NOMO-1 (cell line): ENCODE results near the gene ITCH.
"Not testable (repeated sequence)": the region's sequence is repeated elsewhere in the genome, so short reads cannot be mapped to it uniquely, and the experiment has no call there.

Experiments
- DNase-seq, 2 experiments: peaks; one replicate each; lab custom pipeline; 2025; ENCODE audit not compliant: unreplicated experiment in 2 of 2; lab: John Stamatoyannopoulos, UW

ITCH gene

DNA sequence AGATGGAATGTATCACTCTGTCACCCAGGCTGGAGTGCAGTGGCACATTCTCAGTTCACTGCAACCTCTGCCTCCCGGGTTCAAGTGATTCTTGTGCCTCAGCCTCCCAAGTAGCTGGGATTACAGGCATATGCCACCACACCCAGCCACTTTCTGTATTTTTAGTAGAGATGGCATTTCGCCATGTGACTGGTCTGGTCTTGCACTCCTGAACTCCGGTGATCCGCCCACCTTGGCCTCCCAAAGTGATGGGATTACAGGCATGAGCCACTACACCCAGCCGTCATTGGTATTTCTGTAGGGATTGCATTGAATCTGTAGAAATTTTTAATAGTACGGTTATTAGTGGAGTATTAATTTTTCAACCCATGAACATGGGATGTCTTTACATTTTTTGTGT lies 134.5 kb downstream of the ITCH start:
- DNase-seq = not testable (repeated sequence)

DNA sequence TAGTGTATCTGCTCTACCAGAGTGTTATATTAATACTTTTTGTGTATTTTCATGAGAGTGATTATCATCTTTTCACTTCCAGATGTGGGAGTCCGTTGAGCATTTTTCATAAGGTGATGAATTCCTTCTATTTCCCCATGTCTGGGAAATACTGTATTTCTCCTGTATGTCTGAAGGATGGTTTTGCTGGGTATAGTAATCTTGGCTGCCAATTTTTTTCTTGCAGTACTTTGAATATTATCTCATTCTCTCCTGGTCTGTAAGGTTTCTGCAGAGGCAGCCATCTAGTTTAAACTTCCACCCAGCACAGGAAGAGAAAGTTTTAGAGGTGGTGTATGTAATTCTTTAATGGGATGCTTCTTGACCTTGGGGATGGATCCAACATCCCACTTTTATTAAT lies 137.8 kb downstream of the ITCH start:
- no peak for DNase-seq

DNA sequence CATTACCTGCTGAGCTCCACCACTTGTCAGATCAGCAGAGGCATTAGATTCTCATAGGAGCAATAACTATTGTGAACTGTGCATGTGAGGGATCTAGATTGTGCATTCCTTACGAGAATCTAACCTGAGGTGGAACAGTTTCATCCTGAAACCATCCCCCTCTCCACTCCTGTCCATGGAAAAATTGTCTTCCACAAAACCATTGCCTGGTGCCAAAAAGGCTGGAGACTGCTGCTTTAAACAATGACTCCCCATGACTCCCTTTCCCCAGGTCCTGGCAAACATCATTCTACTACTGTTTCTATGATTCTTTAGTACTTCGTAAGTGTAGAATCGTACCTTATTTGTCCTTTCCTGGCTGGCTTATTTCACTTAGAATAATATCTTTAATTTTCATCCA lies 143.4 kb downstream of the ITCH start:
- DNase-seq = no peak

DNA sequence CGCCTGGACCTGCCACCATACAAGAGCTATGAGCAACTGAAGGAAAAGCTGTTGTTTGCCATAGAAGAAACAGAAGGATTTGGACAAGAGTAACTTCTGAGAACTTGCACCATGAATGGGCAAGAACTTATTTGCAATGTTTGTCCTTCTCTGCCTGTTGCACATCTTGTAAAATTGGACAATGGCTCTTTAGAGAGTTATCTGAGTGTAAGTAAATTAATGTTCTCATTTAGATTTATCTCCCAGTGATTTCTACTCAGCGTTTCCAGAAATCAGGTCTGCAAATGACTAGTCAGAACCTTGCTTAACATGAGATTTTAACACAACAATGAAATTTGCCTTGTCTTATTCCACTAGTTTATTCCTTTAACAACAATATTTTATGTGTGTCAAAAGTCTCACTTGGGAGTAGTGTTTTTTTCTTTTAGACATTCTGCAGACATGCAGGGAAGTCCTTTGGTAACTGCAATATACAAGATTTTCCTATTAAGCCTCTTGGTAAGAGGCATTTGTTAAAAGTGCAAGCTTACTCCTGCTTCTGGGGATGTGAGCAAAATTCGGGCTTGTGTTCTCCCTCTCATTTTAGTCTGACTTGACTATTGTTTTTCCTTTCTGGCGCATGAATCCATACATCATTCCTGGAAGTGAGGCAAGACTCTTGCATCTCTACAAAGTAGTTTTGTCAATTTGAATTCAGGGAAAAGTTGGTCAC lies 144.8 kb downstream of the ITCH start:
- no peak for DNase-seq

DNA sequence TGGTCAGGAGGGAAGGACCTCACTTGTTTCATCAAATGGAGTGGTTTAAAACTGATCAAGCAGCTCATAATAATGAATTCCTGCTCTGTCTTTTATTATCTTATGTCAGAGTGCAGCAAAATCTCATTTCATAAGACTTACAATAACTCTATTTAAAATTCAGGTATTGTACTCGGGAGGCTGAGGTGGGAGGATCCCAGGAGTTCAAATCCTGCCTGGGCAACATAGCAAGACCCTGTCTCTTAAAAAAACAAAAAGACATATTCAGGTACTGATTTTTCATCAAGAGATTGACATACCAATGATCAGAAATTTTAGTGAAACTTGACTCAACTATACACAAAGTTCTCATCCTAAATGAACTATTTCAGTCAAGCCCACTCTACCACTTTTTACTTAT lies 147.5 kb downstream of the ITCH start:
- DNase-seq = no peak

DNA sequence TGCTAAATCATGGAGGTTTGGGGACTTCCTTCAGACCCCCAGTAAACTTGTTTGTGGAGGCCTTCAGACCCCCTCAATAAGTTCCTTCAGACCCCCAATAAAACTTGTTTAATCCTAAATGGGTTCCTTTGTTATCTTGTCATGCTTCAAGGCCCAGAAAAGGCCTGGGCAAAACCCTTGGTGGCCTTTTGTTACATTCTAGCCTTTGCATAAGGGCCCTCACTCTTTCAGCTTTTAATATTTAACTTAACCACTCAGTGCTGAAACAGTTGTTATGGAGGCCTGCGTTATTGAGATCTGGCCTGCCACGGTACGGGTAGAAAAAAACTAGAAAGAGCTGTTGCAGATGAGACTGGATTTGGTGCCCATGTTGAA lies 148.8 kb downstream of the ITCH start:
- DNase-seq = no peak

DNA sequence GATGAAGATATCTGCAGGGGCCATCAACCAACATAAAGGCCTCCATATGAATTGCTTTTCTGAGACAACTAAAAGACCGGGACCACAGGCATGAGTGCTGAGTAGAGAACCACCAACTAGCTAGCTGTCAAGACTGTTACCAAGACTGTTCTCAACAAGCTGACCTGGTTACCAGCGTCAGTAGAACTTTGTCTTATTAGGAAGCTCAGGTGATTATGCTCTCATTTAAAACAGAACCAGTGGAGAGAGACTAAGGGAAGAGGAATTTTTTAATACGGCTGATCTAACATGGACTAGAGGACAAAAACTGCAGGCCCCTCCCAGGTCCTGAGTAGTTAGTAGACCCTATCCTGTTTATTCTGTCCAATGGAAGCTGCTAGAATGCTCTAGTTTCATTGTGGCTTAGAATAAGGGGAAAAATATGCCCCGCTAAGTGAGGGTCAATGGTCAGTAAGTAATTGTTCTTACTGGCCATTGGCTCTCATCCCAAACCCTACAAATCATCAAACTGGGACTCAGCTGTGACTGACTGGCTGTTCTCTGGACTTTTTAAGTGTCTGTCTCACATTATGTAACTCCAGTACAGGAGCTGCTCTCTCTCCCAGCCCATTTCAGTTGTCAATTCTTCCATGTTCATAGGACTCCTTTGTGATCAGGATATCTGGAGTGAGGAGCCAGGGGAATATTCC lies 149.3 kb downstream of the ITCH start:
- no peak for DNase-seq

DNA sequence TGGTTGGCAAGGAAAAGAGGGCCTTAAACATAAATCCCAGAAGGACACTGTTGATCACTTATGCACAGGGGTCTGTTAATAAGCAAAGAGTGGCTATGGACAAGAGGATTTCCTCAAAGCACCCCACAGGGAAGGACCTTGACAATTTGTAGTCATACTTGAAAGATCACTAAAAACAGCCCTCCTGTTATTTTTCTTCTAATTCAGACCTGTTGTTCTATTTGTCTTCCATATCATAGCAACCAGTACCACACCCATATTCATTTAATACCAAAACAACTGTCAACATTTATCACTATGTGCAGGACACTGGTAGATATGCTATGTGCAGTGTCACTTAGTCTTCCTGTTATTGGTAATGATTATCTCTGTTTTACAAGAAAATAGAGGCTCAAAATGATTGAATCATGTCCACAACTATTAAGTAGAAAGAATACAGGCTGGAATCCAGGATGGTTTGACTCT lies 149.9 kb downstream of the ITCH start:
- no peak for DNase-seq

DNA sequence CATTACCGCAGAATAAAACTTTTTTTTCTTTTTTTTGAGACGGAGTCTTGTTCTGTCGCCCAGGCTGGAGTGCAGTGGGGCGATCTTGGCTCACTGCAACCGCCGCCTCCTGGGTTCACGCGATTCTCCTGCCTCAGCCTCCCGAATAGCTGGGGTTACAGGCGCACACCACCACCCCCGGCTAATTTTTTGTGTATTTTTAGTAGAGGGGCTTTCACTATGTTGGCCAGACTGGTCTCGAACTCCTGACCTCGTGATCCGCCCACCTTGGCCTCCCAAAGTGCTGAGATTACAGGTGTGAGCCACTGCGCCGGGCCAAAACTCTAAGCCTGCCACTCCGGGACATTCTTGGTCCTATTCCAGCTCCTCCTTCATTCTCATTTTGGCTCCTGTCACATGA lies 151.0 kb downstream of the ITCH start:
- DNase-seq = not testable (repeated sequence)

DNA sequence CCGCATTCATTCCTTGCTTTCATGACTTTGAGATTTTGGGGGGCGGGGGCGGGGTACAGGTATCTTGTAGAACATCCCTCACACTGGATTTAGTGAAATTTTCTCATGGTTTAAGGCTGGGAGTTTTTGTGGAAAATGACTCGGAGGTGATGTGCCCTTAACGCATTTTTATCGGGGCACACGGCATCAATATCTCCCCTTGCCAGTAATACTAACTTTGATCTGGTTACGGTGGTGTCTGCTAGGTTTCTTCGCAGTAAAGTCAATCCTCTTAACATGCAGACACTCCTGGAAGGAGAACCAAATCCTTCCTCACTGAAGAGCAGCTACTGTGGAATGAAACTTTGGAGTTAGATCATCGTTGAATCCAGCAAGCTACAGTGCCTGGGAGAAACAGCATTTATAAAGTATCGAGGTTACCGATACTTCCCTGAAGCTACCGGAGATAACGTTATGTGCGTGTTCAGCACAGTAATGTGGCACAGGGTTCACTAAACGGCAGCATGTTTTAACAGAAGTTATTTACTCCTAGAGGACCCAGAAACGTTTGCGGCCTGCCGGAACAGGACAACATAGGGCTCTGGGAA lies 151.9 kb downstream of the ITCH start:
- no peak for DNase-seq

DNA sequence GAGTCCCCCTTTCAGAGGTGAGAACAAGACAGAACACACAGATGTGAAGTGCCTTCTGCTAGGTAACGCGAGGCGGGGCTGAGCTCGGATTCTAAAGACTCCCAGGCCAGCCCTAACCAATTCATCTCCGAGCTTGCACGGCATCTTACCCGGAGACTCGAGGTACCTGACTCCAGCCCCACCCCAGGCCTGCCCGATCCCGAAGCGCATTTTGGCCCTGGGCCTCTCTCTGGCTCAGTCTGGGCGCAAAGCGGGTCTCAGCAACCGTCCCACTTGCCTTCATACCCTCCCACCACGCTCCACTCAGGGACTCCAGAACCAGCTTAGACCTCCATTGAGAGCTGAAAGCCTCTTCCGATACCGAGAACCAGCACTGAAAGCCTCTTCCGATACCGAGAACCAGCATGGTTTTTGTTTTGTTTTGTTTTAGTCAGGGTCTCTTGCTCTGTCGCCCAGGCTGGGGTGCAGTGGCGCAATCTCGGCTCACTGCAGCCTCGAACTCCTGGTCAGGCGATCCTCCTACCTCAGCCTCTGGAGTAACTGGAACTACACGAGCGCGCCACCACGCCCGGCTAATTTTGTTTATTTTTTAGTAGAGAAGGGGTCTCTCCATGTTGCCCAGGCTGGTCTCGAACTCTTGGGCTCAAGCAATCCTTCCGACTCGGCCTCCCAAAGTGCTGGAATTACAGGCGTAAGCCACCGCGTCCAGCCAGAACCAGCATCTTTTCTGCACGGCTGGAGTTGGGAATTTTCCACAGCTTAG lies 152.6 kb downstream of the ITCH start:
- peak in 1 of 2 experiments; percentile 46 for DNase-seq

DNA sequence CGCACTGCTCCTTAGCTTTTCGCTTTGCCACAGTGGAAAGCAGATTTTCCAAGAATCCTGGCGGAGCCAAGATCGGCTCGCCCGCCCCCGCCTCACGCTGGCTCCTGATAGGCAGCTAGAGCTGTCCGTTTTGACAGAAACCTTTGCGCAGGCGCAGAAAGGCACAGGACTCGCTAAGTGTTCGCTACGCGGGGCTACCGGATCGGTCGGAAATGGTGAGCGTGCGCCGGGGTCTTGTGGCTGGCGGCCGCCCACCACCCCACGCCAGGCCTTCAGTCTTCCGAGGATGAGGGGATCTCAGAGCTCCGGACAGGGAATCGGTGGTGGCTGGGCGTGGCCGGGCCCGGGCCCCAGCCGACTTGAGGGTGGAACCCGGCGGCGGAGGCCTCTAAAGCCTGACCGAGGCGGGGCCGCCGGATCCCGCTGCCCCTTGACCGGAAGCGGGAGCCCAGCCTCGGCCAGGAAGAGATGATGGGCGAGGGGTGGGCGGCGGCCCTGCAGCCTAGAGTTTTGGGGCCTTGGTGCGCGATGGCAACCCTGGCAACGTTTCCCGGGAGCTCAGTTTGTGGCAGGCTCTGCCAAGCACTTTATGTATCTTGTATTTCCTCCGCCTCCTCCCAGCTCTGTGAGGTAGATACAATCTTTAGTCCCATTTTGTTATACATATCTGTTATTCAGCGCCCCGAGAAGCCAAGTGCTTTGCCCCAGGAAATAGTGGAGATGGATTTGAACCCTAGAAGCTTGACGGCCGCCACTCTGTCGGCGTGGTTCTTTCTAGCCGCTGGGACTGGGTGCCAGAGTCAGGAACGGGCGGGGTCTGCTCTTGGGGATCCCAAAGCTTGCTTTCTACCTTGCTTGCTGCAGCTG lies 153.4 kb downstream of the ITCH start, which contains the start of gene DYNLRB1:
TSS of gene DYNLRB1 (plus strand) at position 176 of the 867 bp plus-strand sequence. CDS start at position 213, 37 bp downstream.
- peak; percentile 73 to 81 for DNase-seq

DNA sequence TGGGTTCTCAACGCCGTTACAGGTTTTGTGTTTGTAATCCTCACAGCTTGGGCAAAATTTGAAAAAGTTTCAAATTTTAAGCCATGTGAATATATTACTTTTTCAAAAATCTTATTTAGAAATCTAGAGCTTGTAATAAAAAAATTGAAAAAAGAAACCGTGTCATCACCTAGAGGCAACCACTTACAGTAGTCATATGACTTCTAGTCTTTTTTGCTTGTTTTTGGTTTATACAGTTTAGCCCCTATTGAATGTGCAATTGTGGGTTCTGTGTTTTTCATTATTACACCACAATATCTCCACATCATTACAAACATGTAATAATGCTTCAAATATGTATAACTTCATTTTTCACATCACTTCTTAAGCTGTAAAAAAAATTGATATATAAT lies 154.0 kb downstream of the ITCH start:
- peak in 1 of 2 experiments; percentile 43 for DNase-seq

DNA sequence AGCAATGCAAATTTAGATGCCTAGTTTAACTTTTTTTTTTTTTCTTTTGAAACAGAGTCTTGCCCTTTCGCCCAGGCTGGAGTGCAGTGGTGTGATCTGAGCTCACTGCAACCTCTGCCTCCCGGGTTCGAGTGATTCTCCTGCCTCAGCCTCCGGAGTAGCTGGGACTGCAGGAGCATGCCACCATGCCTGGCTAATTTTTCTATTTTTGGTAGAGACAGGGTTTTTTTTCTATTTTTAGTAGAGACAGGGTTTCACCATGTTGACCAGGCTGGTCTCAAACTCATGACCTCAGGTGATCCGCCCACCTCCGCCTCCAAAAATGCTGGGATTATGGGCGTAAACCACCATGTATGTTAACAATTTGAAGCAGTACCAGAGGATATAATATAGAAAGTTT lies 155.8 kb downstream of the ITCH start:
- not testable (repeated sequence) for DNase-seq

DNA sequence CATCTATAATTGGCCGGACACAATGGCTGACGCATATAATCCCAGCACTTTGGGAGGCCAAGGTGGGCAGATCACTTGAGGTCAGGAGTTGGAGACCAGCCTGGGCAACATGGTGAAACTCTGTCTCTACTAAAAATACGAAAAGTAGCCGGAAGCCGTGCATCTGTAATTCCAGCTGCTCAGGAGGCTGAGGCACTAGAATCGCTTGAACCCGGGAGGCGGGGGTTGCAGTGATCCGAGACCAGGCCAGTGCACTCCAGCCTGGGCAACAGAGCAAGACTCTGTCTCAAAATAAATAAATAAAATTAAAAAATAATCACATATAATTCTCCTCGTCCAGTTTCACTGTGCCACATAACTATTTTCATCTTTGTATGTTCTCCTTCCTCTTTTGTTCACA lies 156.8 kb downstream of the ITCH start:
- DNase-seq = not testable (repeated sequence)

DNA sequence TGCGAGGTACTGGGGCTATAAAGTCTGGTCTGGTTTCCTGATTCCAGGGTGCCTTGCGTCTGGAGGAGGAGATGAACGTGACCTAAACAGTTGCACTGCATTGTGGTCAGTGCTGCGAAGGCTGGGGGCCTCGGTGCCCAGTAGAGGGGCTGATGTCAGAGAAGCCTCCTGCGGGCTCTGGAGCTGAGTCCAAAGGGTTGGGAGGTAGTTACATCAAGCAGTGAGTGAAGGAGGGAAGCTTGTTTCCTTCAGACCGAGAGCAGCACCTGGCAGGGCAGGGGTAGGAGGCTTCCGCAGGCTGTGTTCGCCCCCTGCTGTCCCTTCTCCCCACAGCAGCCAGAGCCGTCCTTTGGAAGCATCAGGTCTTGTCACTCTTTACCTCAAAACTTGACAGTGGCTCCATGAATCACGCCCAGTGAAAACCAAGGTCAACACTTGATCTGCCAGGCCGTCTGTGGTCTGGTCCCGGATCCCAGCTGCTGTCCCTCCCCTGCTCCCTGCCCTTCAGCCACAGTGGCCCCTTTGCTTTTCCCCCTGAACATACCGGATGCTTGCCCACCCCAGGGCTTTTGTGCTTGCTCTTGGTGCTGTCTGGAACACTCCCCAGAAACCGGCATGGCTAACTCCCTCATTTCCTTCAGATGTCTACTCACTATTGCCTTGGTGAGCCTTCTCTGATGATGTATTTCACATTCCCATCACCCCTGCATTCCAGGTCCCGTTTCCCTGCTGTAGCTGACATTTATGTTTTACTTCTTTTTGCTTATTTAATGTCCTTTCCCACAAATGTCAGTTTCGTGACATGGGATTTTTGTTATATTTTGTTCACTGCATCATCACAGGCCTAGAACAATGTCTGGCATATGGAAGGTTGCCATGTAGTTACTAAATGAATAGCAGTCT lies 160.1 kb downstream of the ITCH start:
- no peak for DNase-seq

DNA sequence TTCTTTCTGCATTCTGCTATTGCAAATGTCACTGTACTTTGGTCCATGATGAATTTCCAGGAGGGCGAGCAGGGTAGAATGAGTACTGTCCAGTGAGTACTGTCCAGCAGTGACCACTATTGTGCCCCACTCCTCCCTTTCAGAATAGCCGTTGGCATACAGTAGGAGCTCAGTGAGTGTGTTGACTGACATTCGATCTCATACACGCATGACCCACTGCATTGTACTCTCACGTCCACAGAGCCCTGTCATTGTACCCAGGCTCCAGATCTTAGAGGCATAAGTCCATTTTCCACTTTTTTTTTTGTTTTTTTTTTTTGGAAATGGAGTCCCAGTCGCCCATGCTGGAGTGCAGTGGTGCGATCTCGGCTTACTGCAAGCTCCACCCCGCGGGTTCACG lies 161.4 kb downstream of the ITCH start:
- DNase-seq = no peak

DNA sequence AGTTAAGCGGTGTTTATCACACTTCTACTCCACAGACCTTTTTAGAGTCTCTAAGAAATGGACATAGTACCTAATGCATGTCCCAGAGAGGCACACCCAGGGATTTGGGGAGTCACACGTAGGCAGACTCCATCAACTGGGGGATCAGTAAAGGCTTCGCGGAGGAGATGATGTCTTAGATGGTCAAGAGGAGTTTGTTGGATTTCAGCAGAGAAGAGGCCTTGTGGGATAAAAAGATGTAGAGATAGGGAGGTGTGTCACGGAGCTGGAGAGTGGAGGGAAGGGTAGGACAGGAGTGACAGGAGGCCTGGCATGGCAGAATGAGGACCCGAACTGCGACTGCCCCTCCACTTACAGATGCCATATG lies 162.3 kb downstream of the ITCH start:
- no peak for DNase-seq

DNA sequence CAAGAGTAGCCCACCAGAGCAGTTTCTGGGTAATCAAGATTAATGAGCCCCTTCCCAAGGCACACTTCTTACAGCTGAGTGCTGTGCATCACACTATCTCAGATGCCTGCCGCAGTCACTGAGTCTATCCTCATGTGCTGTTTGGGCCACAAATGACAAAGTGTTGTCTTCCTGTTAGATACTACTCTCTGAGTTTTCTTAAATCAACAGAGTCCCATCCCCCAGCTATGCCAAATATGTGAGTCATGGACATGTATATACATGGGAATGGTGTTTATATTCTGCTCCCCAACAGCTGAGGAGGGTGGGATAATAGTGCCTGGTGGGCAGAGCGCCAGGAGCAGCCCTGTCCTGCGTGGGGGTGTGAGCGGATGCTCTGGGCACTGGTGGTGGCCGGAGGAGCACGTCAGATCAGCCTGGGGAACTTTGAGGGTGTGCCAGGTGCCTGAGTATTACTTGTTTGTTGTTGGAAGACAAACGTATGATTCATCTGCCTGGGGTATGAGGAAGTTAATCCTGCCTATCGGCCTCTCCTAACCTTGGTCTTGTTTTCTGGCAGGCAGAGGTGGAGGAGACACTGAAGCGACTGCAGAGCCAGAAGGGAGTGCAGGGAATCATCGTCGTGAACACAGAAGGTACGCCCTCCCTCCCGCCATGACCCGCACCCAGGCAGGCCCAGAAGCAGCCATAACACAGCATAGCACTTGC lies 162.8 kb downstream of the ITCH start:
- no peak for DNase-seq
